Activated CD8-positive, alpha-beta memory T cell treated with anti-CD3 and anti-CD28 coated beads for 4 hours (primary cell): Measurements from ENCODE around the gene CFB.
A peak's percentile ranks its signal among the peaks of the same experiment; 100 is the strongest.
"Not testable (repeated sequence)": the region's sequence is repeated elsewhere in the genome, so short reads cannot be mapped to it uniquely, and the experiment has no call there.

Source experiments
- DNase-seq, 2 donors: peaks; one replicate each; pipeline ENCODE4 v3.0.0-alpha.2; 2020; ENCODE audit warnings: low read depth in 2 of 2

The CFB gene

DNA sequence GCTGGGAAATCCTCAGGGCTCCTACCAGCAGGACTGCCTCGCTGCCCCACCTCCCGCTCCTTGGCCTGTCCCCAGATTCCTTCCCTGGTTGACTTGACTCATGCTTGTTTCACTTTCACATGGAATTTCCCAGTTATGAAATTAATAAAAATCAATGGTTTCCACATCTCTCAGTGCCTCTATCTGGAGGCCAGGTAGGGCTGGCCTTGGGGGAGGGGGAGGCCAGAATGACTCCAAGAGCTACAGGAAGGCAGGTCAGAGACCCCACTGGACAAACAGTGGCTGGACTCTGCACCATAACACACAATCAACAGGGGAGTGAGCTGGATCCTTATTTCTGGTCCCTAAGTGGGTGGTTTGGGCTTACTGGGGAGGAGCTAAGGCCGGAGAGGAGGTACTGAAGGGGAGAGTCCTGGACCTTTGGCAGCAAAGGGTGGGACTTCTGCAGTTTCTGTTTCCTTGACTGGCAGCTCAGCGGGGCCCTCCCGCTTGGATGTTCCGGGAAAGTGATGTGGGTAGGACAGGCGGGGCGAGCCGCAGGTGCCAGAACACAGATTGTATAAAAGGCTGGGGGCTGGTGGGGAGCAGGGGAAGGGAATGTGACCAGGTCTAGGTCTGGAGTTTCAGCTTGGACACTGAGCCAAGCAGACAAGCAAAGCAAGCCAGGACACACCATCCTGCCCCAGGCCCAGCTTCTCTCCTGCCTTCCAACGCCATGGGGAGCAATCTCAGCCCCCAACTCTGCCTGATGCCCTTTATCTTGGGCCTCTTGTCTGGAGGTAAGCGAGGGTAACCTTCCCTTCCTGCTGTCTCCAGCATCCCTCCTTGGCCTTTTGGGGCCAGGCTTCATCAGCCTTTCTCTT is at the start of gene CFB:
TSS of gene CFB (plus strand) at position 589 of the 863 bp plus-strand sequence. CDS start at position 716, 127 bp downstream.
- DNase-seq, result no peak

DNA sequence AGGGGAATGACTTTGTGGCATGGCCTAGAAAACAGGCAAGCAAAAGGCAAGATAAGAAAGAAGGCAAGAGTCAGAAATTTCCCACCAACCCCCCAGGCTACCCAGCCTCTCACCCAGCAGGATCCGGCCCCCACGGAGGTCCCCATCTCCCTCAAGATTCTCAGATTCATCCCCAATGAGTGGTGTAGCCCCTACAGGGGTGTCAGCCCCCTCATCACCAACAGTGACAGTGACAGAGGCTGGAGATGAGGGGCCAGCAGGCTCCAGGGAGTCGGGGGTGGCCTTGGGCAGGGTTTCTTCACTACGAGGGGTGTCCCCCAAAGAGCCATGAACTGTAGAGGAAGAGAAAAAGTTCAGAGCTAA is 49.4 kb upstream of the CFB start:
- DNase-seq, result no peak

DNA sequence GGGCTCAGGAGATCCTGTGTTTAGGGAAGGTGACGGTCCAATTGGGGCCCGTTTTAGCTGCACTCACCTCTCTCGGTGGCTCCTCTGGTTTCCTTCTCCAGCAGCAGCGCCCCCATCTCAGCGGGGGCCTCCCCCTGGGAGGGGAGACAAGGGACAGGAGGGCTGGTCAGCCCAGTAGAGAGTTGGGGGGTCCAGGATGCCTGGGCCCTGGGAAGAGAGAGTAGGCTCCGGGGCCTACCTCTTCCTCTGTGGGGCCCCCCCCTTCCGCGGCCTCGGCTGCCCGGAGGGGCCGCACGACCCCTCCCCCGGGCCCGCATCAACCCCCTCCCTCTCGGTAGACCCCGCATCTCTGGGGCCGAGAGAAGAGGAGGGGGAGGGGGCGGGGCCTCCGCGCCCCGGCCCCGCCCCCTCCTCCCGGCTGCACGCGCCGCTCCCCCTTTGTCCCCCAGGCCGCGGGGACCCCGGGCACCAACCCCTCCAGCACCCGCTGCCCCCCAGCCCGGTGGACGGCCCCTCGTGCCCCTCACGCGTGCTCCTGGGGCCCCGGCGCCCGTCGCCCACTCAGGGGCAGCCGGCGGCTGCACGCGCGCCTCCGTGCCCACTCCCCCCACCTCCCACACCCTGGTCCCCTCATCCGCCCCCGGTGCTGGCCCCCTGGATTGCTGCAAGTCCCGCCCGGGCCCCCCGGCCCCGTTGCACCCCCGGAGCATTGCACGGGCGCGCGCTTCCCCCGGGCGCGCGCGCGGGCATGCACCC is 48.9 kb upstream of the CFB start:
- DNase-seq, result no peak

DNA sequence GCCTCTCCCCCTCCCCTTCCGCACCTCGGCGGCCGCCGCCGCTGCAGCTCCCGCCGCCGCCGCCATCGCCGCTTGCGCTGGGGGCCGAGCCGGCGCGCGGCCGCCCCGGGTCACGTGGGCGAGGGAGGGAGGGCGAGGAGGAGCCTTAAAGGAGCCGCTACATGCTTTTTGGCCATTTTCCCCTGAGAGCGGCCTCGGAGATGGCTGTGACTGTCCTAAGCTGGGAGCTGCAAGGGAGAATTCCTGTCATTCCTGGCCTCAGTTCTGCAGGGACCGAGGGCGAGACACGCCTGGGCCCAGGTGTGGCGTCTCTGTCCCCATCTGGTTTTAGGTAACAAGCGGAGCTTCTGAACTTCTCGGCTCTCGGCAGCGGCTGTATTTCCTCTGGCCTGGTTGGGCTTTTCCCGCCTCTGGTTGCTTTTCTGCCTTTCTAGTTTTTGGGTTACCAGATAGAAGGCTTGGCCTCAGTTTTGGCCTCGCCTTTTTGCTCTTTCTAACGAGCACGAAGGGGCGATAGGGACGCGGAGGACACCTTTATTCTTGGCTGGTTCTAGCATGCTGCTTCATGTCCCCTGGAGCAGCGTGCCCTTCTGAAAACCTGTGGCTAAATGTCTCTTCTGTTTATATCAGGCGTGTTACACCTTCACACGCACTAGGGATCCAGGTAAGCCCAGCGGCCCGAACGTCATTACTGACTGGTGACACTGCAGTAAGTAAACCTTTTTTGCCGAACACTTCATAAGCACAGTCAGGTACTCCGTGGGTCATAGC is 48.1 kb upstream of the CFB start, which contains the start of gene EHMT2:
TSS of gene EHMT2 (minus strand) at position 87 of the 771 bp plus-strand sequence. CDS start at position 66, 21 bp downstream.
- peak; percentile 66 to 67 for DNase-seq

DNA sequence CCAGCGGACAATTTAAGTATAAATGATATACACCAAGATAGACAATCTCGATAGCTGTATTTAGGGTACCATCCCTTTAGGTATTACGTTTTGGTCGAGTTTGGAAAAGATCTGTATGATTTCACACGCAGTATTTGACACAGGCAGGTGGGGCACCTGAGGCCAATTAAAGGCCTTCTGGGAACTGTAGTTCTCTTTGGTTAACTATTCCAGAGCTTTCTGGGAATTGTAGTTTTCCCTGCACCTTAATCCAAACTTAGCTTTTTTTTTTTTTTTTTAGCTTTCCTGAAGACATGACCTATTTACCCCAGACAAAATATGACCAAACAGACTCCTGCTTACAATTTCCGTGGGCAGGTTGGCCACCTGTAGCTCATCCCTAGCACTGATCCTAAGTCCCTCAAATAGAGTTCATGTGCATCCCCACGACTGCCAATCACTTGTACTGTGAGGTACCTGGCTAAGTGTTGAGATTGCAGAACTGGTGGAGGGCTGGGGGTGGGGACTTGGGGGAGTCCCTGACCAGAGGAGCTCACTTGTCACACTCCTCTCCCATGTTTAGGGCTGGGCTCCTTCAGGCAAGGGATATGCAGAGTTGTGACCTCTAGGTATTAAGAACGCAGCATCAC is 47.4 kb upstream of the CFB start:
- no peak for DNase-seq

DNA sequence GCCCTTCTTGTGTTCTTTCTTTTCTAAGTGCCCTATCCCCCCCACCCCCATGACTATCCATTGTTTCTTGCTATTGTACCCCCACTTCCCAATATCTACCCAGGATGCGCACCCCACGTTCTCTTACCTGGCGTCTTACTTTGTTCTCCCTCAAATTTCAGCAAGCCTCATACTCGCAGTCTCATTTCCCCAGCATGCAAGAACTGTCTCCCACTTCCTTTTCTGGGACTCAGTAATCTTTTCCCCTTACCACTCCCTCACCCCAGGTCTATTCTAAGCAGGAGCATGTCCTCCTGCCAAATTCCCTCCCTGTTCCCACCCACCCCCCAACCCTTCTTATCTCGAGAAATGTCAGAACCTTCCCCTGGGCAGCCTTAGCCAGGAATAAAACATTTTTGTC is 46.7 kb upstream of the CFB start:
- DNase-seq, result no peak

DNA sequence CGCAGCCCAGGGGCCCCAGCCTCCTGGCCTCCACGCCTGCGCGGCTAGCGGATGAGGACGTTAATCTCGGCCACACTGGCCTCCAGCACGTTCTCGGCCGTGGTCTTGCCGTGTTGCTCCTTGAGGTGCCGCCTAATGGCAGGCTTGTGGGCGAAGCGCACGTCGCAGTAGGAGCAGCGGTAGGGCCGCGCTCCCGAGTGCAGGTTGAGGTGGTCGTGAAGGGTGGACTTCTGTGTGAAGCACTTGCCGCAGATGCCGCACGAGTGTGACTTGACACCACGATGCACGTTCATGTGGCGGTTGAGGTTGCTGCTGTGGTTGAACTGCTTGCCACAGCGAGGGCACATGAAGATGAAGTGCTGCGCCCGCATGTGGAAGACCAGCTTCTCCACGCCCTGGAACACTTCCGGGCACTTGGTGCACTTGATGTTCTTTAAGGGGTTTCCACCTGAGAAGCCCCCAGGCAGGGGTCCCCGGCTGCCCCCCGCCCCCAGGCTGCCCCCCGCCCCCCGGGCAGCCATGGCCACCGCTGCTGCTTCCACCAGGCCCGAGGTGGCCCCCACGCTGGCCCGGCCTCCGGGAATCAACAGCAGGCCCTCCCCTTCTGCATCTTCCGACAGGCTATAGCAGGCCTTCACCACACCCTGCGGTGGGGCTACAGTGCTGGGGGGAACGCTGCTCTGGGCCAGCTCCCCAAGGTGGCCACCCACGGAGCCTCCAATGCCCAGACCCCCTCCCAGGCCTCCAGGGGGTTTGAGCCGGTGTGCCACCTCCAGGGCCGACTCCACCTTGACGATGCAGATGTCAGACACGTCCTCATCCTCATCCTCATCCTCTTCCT is 45.8 kb upstream of the CFB start:
- no peak for DNase-seq

DNA sequence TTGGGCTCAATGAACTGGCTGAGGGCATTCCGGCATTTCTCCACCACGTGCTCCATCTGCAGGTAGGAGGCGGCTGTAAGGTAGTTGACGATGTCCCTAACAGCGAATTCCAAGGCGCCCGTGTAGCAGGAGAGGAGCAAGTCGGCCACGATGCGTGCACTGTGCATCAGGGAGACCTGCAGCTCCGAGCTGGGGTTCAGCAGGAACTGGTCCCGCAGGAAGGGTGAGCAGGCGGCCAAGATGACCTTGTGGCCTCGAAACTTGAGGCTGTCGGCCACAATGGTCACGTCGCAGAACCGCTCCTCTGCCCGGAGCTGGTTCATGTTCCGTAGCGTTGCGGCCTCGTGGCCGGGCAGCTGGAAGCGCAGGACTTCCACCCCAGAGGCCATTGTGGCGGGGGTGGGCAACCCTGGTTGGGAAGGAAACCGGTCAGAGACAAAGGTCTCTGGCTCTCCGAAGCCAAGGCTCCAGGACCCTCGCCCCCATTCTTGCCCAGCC is 44.9 kb upstream of the CFB start:
- no peak for DNase-seq

DNA sequence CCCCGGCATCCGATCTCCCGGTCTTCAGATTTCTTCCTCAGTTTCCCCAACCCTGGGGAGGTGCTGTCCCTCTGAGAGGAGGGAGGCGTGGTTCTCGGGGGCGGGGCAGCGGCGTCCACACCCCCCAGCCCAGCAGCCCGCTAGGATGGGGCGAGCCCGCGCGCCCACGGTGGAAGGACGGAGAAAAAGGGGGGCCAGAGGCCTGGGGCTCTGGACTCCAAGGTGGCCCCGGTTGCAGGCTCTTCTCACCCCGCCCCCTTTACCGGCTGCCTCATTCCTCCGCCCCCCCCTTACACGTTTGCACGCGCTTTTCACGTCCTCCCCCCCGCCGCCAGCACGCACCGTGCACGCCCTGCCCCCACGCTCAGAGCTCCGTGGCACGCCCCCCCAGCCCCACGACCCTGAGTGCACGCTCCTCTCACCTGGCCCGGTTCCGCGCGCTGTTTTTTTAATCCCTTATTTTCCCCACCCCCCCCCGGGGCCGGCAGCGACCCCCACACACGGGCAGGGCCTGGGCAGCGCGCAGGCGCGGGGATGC is 44.4 kb upstream of the CFB start:
- peak; percentile 46 to 57 for DNase-seq

DNA sequence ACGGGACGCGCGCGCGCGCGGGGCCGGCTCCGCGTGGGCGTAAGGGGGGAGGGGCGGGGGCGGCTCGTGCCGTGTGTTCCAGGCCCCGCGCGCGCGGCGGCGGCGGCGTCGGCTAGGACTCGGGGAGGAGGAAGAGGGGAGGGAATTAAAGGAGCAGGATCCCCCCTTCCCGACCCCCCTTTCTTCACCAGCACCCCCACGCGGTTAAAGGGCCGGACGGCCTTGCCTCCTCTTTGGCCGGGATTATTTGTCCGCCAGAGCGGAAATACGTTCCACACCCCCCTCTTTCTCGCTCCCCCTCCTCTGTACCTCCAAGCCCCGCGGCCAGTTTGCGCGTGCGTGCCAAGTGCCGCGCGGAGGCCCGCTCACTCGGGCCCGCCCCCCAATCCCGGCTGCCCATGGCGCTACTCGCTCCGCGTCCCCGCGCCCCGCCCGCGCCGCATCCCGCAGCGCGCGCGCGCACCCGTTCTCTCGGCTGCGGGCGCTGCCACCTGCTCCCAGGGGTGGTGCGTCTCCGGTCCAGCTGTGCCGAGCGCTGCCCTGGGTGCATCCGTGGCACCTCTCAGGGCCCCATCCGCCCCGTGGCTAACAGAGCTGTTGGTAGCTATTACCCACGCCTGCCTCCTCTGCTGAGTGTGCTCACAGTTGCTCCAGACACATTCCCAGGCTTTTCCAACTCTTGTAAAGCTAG is 43.8 kb upstream of the CFB start, which contains the start of gene ZBTB12:
TSS of gene ZBTB12 (minus strand) at position 134 of the 691 bp plus-strand sequence. CDS start 781 bp downstream, outside the sequence.
- peak; percentile 66 to 71 for DNase-seq

DNA sequence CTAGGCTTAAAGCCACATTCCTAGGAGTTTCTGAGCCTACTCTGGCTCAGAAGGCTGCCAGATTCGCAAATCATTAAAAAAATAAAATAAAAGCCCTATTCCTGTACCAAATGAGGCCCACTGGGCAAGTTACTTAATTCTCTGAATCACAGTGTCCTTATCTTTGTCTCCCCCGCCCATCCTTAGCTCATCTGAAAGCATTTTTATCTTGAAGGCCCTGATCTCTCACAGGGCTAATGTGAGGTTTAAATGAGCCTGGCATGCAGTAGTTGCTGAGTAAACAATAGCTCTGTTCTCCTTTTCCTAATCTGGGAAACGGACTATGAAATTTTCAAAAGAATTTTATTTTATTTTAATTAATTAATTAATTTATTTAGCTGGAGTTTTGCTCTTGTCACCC is 41.9 kb upstream of the CFB start:
- DNase-seq, result no peak

DNA sequence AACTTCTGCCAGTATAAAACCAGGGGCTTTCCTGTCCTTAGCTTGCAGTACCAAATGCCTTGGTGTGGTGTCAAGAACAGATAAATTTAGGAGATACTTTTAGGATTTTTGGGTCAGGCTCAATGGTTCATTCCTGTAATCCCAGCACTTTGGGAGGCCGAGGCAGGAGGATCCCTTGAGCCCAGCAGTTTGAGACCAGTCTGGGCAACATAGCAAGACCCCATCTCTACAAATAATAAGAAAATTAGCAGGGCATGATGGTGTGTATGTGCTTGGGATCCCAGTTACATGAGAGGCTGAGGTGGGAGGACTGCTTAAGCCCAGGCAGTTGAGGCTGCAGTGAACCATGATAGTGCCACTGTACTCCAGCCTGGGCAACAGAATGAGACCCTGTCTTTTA is 40.9 kb upstream of the CFB start:
- DNase-seq, result no peak

DNA sequence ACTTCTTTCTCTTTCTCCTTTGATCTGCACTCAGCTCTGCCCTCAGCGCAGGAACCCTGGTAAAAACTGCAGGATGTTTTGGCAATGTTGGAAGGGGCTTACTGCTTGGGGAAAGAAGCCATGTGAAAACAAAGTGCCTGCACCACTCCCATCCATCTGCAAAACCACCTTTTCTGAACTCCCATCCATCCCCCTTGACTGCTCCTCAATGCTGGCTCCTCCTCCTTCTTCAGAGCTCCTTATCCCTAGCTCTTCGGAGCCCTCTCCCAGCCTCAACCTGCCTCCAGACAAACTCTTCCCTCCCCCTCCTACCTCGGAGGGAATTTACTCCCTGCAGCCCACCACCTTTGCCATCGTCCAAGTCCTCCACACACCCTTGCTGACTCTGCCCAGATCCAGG is 39.8 kb upstream of the CFB start:
- no peak for DNase-seq

DNA sequence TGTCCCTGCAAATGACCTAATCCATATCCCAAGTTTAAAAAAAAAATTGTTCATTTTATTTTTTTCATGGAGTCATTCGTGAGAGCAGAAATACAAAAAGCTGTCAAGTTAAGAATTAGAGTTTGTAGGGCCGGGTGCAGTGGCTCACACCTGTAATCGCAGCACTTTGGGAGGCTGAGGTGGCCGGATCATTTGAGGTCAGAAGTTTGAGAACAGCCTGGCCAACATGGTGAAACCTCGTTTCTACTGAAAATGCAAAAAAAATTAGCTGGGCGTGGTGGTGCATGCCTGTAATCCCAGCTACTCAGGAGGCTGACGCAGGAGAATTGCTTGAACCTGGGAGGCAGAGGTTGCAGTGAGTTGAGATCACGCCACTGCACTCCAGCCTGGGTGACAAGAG is 39.2 kb upstream of the CFB start:
- not testable (repeated sequence) for DNase-seq

DNA sequence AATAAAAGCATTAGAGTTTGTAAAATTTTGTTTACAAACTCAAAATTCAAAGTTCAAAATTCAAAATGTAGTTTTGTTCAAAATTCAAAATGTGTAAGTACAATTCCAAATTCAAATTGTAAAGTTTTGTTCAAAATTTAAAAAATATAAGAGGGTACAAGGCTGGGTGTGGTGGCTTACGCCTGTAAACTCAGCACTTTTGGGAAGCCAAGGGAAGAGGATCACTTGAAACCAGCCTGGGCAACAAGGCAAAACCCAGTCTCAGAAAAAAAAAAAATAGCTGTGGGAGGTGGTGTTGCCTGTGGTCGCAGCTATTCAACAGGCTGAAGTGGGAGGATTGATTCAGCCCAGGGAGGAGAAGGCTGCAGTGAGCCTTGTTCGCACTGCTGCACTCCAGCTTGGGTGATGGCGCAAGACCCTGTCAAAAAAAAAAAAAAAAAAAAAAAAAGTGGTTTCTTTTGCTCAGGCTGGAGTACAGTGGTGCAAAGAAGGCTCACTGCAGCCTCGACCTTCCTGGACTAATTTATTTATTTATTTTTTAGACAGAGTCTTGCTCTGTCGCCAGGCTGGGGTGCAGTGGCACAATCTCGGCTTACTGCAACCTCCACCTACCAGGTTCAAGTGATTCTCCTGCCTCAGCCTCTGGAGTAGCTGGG is 38.6 kb upstream of the CFB start:
- no peak for DNase-seq

DNA sequence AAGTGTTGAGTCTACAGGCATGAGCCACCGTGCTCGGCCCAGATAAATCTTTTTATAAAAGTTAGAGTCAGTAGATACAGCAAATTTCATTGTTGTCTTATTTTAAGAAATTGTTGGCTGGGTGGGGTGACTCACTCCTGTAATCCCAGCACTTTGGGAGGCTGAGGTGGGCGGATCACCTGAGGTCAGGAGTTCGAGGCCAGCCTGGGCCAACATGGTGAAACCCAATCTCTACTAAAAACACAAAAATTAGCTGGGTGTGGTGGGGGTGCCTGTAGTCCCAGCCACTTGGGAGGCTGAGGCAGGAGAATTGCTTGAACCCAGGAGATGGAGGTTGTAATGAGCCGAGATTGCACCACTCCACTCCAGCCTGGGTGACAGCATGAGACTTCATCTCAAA is 37.6 kb upstream of the CFB start:
- DNase-seq, result not testable (repeated sequence)

DNA sequence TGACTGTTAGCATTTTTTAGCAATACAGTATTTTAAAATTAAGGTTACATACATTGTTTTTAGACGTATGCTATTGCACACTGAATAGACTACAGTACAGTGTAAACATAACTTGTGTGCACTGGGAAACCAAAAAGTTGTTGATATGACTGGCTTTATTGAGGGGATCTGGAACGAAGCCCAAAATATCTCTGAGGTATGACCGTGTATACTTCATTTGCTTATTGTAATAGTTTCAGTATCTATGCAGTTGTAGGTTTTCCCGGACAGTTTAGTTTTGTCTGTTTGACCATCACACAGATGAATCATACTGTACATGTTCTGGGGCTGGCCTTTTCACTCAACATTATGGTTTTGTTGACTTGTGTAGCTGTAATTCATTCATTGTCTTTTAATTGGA is 37.1 kb upstream of the CFB start:
- DNase-seq, result no peak

DNA sequence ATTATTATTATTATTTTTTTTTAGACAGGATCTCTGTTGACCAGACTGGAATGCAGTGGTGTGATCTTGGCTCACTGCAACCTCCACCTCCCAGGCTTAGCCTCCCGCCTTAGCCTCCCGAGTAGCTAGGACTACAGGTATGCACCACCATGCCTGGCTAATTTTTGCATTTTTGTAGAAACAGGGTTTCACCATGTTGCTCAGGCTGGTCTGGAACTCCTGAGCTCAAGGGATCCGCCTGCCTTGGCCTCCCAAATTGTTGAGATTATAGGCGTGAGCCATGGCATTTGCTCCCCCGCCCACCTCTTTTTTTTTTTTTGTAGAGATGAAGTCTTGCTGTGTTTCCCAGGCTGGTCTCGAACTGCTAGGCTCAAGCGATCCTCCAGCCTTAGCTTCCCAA is 36.6 kb upstream of the CFB start:
- DNase-seq, result not testable (repeated sequence)
